ENCODE measurements around the gene RGS13. TPM values are rescaled to one million over a fixed set of nuclear protein-coding genes. Genes with fewer than 3 reads are reported as not detected.

RGS13 gene
- total and polyA plus RNA-seq, 10 of the 15 experiments (the other 5 are each of a cell fraction or from before 2014, with no cell fraction given): 0.23 to 16.0 (median 0.36) TPM; not detected in 1

- no peak for TF ChIP-seq KLF5 (IDR thresholded peaks at IDR 0.05; ENCODE audit: partially characterized antibody)
- TF ChIP-seq CBX5 (IDR thresholded peaks at IDR 0.05; ENCODE audit: low read depth): no peak
- no peak for TF ChIP-seq STAT3 (IDR thresholded peaks at IDR 0.05; ENCODE audit: low read depth, low read length)
- no peak for TF ChIP-seq HDAC2 (IDR thresholded peaks at IDR 0.05)
- no peak for TF ChIP-seq IRF3 (IDR thresholded peaks at IDR 0.05)
- peak in 1 of 2 experiments; percentile 18; a peak in 1 of 4 replicates for TF ChIP-seq EP300 (IDR thresholded peaks at IDR 0.05; ENCODE audit: borderline replicate concordance in 1 of 2, control insufficient read depth in 1 of 2, low read depth in 2 of 2, low read length in 2 of 2)
- no peak for TF ChIP-seq ATF2 (IDR thresholded peaks at IDR 0.05; ENCODE audit: low read length)
- TF ChIP-seq MXI1 (IDR thresholded peaks at IDR 0.05; ENCODE audit: low read depth, low read length): 0 out of 2 replicates have a peak, but pooled peaks have one; percentile 27
- no peak for TF ChIP-seq CBX3 (IDR thresholded peaks at IDR 0.05; ENCODE audit: borderline replicate concordance, low read depth)
- no peak for TF ChIP-seq NR2F1 (conservative IDR thresholded peaks at IDR 0.05)
- TF ChIP-seq RBBP5 (conservative IDR thresholded peaks at IDR 0.05): no peak
- no peak for TF ChIP-seq NFIC (IDR thresholded peaks at IDR 0.05; ENCODE audit: low read depth, low read length)
- TF ChIP-seq MYC (IDR thresholded peaks at IDR 0.05; ENCODE audit: insufficient read depth, insufficient read length, insufficient replicate concordance, low read length, severe bottlenecking): no peak
- no peak for TF ChIP-seq SUPT20H (IDR thresholded peaks at IDR 0.05; ENCODE audit: borderline replicate concordance, control insufficient read depth, low read depth, low read length)
- TF ChIP-seq BCLAF1 (IDR thresholded peaks at IDR 0.05): no peak
- no peak for TF ChIP-seq NKRF (conservative IDR thresholded peaks at IDR 0.05)
- TF ChIP-seq SP1 (IDR thresholded peaks at IDR 0.05; ENCODE audit: low read depth, low read length): no peak
- no peak for TF ChIP-seq SMAD5 (IDR thresholded peaks at IDR 0.05; ENCODE audit: low read depth)
- no peak for TF ChIP-seq E4F1 (IDR thresholded peaks at IDR 0.05; ENCODE audit: borderline replicate concordance, partially characterized antibody)
These were observed 37.4 kb upstream of the RGS13 start (continued) for GRCh38 chr1:192598589-192598988.
